Dendritic cell treated with granulocyte-macrophage colony-stimulating factor and Interleukin-4, amounts not matched to agents 40 ng/mL and 50 ng/mL, for 4 days (primary cell): ENCODE measurements around the gene MRPL49.
"Not testable (repeated sequence)": the region's sequence is repeated elsewhere in the genome, so short reads cannot be mapped to it uniquely, and the experiment has no call there.

Experiments used
- H3K27ac Mint-ChIP-seq: one replicate; pipeline ENCODE4 v1.8.0; 2022; ENCODE audit warnings: mild to moderate bottlenecking, mixed read lengths
- H3K27me3 Mint-ChIP-seq: one replicate; pipeline ENCODE4 v1.8.0; 2022; ENCODE audit warnings: mild to moderate bottlenecking, mixed read lengths
- H3K36me3 Mint-ChIP-seq: one replicate; pipeline ENCODE4 v1.8.0; 2022; ENCODE audit warnings: low read depth, mixed read lengths
- H3K4me1 Mint-ChIP-seq: one replicate; pipeline ENCODE4 v1.8.0; 2022; ENCODE audit warnings: low read depth, mixed read lengths
- H3K4me3 Mint-ChIP-seq: one replicate; pipeline ENCODE4 v1.8.0; 2022; ENCODE audit warnings: mild to moderate bottlenecking, moderate library complexity, mixed read lengths
- H3K9me3 Mint-ChIP-seq: one replicate; pipeline ENCODE4 v1.8.0; 2022; ENCODE audit warnings: mixed read lengths
- intact Hi-C: fragments of 100-400 bp; cut with micrococcal nuclease; formaldehyde crosslinking; loops from one replicate; pipeline ENCODE4 v1.15.0; 2022

Gene MRPL49

GRCh38 chr11:65117206-65118096 is 4.7 kb upstream of the MRPL49 start, which contains the start of gene ZNHIT2:
Gene ZNHIT2 (minus strand): TSS chr11:65117701. CDS start chr11:65117653, 48 bp downstream.
- peak within 1 kb of the TSS; percentile 84 for H3K4me3 Mint-ChIP-seq
- peaks cover 64% of the 10 kb centered on the region for H3K36me3 Mint-ChIP-seq
- H3K4me1 Mint-ChIP-seq = peaks cover 60% of the 10 kb centered on the region
- H3K27ac Mint-ChIP-seq = peak within 1 kb of the TSS; percentile 99
- intact Hi-C loops = loop anchor here (1.0 to 10.0 kb wide), 5 partner anchors 21 to 270 kb away; partner anchors contain the start of genes ARL2, ATG2A and VPS51
- peaks cover 21% of the 10 kb centered on the region for H3K27me3 Mint-ChIP-seq
- H3K9me3 Mint-ChIP-seq = no peaks in the 10 kb centered on the region

GRCh38 chr11:65118097-65118837 is 3.9 kb upstream of the MRPL49 start:
- H3K9me3 Mint-ChIP-seq = no peaks in the 10 kb centered on the region
- H3K4me1 Mint-ChIP-seq = peaks cover 52% of the 10 kb centered on the region
- no peak overlapping the region for H3K4me3 Mint-ChIP-seq
- H3K36me3 Mint-ChIP-seq = peaks cover 64% of the 10 kb centered on the region
- H3K27ac Mint-ChIP-seq = peak overlapping the region; percentile 99
- intact Hi-C loops = loop anchor here (5.0 to 10.0 kb wide), 3 partner anchors 137 to 271 kb away; partner anchors contain the start of gene ATG2A
- H3K27me3 Mint-ChIP-seq = peaks cover 13% of the 10 kb centered on the region

GRCh38 chr11:65118891-65119669 is 3.0 kb upstream of the MRPL49 start:
- H3K4me1 Mint-ChIP-seq = peaks cover 49% of the 10 kb centered on the region
- H3K27ac Mint-ChIP-seq = peak overlapping the region; percentile 99
- intact Hi-C loops = loop anchor here (5.0 to 10.0 kb wide), 3 partner anchors 136 to 272 kb away; partner anchors contain the start of gene ATG2A
- not testable (repeated sequence) for H3K27me3 Mint-ChIP-seq, H3K9me3 Mint-ChIP-seq, H3K4me3 Mint-ChIP-seq
- peaks cover 66% of the 10 kb centered on the region for H3K36me3 Mint-ChIP-seq

GRCh38 chr11:65119670-65119995 is 2.5 kb upstream of the MRPL49 start:
- H3K27ac Mint-ChIP-seq = peak overlapping the region; percentile 99
- intact Hi-C loops = loop anchor here (5.0 to 10.0 kb wide), 3 partner anchors 135 to 272 kb away; partner anchors contain the start of gene ATG2A
- peaks cover 49% of the 10 kb centered on the region for H3K4me1 Mint-ChIP-seq

GRCh38 chr11:65120831-65121230 is 1.3 kb upstream of the MRPL49 start:
- Mint-ChIP-seq H3K36me3 (peaks cover 76% of the 10 kb centered on the region), H3K27ac (peak overlapping the region; percentile 99)
- intact Hi-C loops = no loop called here

More at GRCh38 chr11:65119670-65119995, 2.5 kb upstream of the MRPL49 start:
- H3K4me3 Mint-ChIP-seq = no peak overlapping the region
- H3K36me3 Mint-ChIP-seq = peaks cover 72% of the 10 kb centered on the region
- H3K9me3 Mint-ChIP-seq = no peaks in the 10 kb centered on the region
- H3K27me3 Mint-ChIP-seq = no peaks in the 10 kb centered on the region

GRCh38 chr11:65121447-65121864 is 665 bp upstream of the MRPL49 start:
- H3K36me3 Mint-ChIP-seq = peaks cover 79% of the 10 kb centered on the region

More at GRCh38 chr11:65120831-65121230, 1.3 kb upstream of the MRPL49 start:
- Mint-ChIP-seq H3K27me3 (no peaks in the 10 kb centered on the region), H3K4me3 (peak overlapping the region; percentile 91), H3K9me3 (no peaks in the 10 kb centered on the region), H3K4me1 (peaks cover 42% of the 10 kb centered on the region)

GRCh38 chr11:65124480-65125196 is 2.5 kb downstream of the MRPL49 start:
- no peaks in the 10 kb centered on the region for H3K27me3 Mint-ChIP-seq
- intact Hi-C loops = no loop called here
- H3K4me1 Mint-ChIP-seq = peaks cover 18% of the 10 kb centered on the region
- H3K27ac Mint-ChIP-seq = no peak overlapping the region
- H3K4me3 Mint-ChIP-seq = no peak overlapping the region
- no peaks in the 10 kb centered on the region for H3K9me3 Mint-ChIP-seq
- H3K36me3 Mint-ChIP-seq = peaks cover 86% of the 10 kb centered on the region

More at GRCh38 chr11:65121447-65121864, 665 bp upstream of the MRPL49 start:
- peak overlapping the region; percentile 99 for H3K27ac Mint-ChIP-seq
- no peaks in the 10 kb centered on the region for H3K9me3 Mint-ChIP-seq
- peak overlapping the region; percentile 91 for H3K4me3 Mint-ChIP-seq
- H3K4me1 Mint-ChIP-seq = peaks cover 38% of the 10 kb centered on the region
- H3K27me3 Mint-ChIP-seq = no peaks in the 10 kb centered on the region
- intact Hi-C loops = no loop called here

GRCh38 chr11:65125197-65126056 is 3.3 kb downstream of the MRPL49 start:
- H3K27me3 Mint-ChIP-seq = no peaks in the 10 kb centered on the region
- H3K4me3 Mint-ChIP-seq = no peak overlapping the region
- peaks cover 86% of the 10 kb centered on the region for H3K36me3 Mint-ChIP-seq
- intact Hi-C loops = no loop called here
- no peak overlapping the region for H3K27ac Mint-ChIP-seq
- no peaks in the 10 kb centered on the region for H3K9me3 Mint-ChIP-seq
- peaks cover 12% of the 10 kb centered on the region for H3K4me1 Mint-ChIP-seq

GRCh38 chr11:65126624-65127274 is 4.6 kb downstream of the MRPL49 start:
- no peak overlapping the region for H3K4me3 Mint-ChIP-seq
- H3K27ac Mint-ChIP-seq = no peak overlapping the region
- no peaks in the 10 kb centered on the region for H3K27me3 Mint-ChIP-seq
- no peaks in the 10 kb centered on the region for H3K9me3 Mint-ChIP-seq
- H3K4me1 Mint-ChIP-seq = peaks cover under 1% of the 10 kb centered on the region
- intact Hi-C loops = no loop called here
- H3K36me3 Mint-ChIP-seq = peaks cover 86% of the 10 kb centered on the region

GRCh38 chr11:65127473-65128181 is 5.5 kb downstream of the MRPL49 start:
- no peak overlapping the region for H3K27ac Mint-ChIP-seq
- peaks cover 10% of the 10 kb centered on the region for H3K4me1 Mint-ChIP-seq
- intact Hi-C loops = no loop called here
- no peak overlapping the region for H3K4me3 Mint-ChIP-seq
- H3K9me3 Mint-ChIP-seq = no peaks in the 10 kb centered on the region
- H3K27me3 Mint-ChIP-seq = no peaks in the 10 kb centered on the region
- H3K36me3 Mint-ChIP-seq = peaks cover 88% of the 10 kb centered on the region
